Measurements from ENCODE around the gene NYAP1. TPM values are rescaled to one million over a fixed set of nuclear protein-coding genes. Genes with fewer than 3 reads are reported as not detected.
A peak's percentile ranks its signal among the peaks of the same experiment; 100 is the strongest.

NYAP1 gene
- total RNA-seq, 1 donor from 2014 or later: 3.1 TPM

GRCh38 chr7:100464210-100464660, 19.5 kb upstream of the NYAP1 start, which contains the start of gene SPACDR:
Gene SPACDR, minus strand, starts transcription at chr7:100464260. Its CDS starts 235 bp downstream, at chr7:100464025.
- peaks cover 0 to 3% (median 2%) of the 10 kb centered on the region in 3 donors for H3K36me3 ChIP-seq (ENCODE audit: control insufficient read depth in 3 of 3, insufficient read depth in 3 of 3, low read length in 3 of 3)
- no peak within 1 kb of the TSS for H3K27ac ChIP-seq (ENCODE audit: low read depth, low read length)
- H3K9me3 ChIP-seq (ENCODE audit: control insufficient read depth in 3 of 3, low read length in 3 of 3): no peaks in the 10 kb centered on the region
- no peaks in the 10 kb centered on the region for H3K27me3 ChIP-seq (ENCODE audit: control insufficient read depth in 3 of 3, insufficient read depth in 3 of 3, low read length in 3 of 3)
- H3K4me3 ChIP-seq (ENCODE audit: low read length in 3 of 3): no peak within 1 kb of the TSS
- peaks cover 6 to 7% (median 6%) of the 10 kb centered on the region in 3 donors for H3K4me1 ChIP-seq (ENCODE audit: control insufficient read depth in 3 of 3, insufficient read depth in 3 of 3, low read length in 3 of 3)
- no peak within 1 kb of the TSS for H3K9ac ChIP-seq (ENCODE audit: low read depth in 1 of 3, low read length in 3 of 3)

GRCh38 chr7:100464791-100465190, 18.9 kb upstream of the NYAP1 start:
- H3K27ac ChIP-seq (ENCODE audit: low read depth, low read length): no peak overlapping the region
- H3K36me3 ChIP-seq (ENCODE audit: control insufficient read depth in 3 of 3, insufficient read depth in 3 of 3, low read length in 3 of 3): peaks cover 0 to 3% (median 2%) of the 10 kb centered on the region in 3 donors
- H3K9ac ChIP-seq (ENCODE audit: low read depth in 1 of 3, low read length in 3 of 3): no peak overlapping the region
- no peak overlapping the region for H3K4me3 ChIP-seq (ENCODE audit: low read length in 3 of 3)
- H3K9me3 ChIP-seq (ENCODE audit: control insufficient read depth in 3 of 3, low read length in 3 of 3): no peaks in the 10 kb centered on the region
- H3K27me3 ChIP-seq (ENCODE audit: control insufficient read depth in 3 of 3, insufficient read depth in 3 of 3, low read length in 3 of 3): no peaks in the 10 kb centered on the region
- peaks cover 7 to 12% (median 11%) of the 10 kb centered on the region in 3 donors for H3K4me1 ChIP-seq (ENCODE audit: control insufficient read depth in 3 of 3, insufficient read depth in 3 of 3, low read length in 3 of 3)

GRCh38 chr7:100465299-100465698, 18.4 kb upstream of the NYAP1 start:
- Histone ChIP-seq H3K27me3 (ENCODE audit: control insufficient read depth in 3 of 3, insufficient read depth in 3 of 3, low read length in 3 of 3) (no peaks in the 10 kb centered on the region), H3K4me3 (ENCODE audit: low read length in 3 of 3) (no peak overlapping the region), H3K9me3 (ENCODE audit: control insufficient read depth in 3 of 3, low read length in 3 of 3) (no peaks in the 10 kb centered on the region), H3K36me3 (ENCODE audit: control insufficient read depth in 3 of 3, insufficient read depth in 3 of 3, low read length in 3 of 3) (peaks cover 0 to 3% (median 2%) of the 10 kb centered on the region in 3 donors), H3K4me1 (ENCODE audit: control insufficient read depth in 3 of 3, insufficient read depth in 3 of 3, low read length in 3 of 3) (peaks cover 7 to 12% (median 12%) of the 10 kb centered on the region in 3 donors), H3K27ac (ENCODE audit: low read depth, low read length) (no peak overlapping the region), H3K9ac (ENCODE audit: low read depth in 1 of 3, low read length in 3 of 3) (peak overlapping the region in 1 of 3 donors; percentile 40)

- Histone ChIP-seq H3K36me3 (ENCODE audit: control insufficient read depth in 3 of 3, insufficient read depth in 3 of 3, low read length in 3 of 3) (peaks cover 0 to 4% (median 3%) of the 10 kb centered on the region in 3 donors), H3K27ac (ENCODE audit: low read depth, low read length) (no peak overlapping the region), H3K9me3 (ENCODE audit: control insufficient read depth in 3 of 3, low read length in 3 of 3) (no peaks in the 10 kb centered on the region), H3K27me3 (ENCODE audit: control insufficient read depth in 3 of 3, insufficient read depth in 3 of 3, low read length in 3 of 3) (no peaks in the 10 kb centered on the region), H3K4me3 (ENCODE audit: low read length in 3 of 3) (no peak overlapping the region), H3K9ac (ENCODE audit: low read depth in 1 of 3, low read length in 3 of 3) (peak overlapping the region in 1 of 3 donors; percentile 16), H3K4me1 (ENCODE audit: control insufficient read depth in 3 of 3, insufficient read depth in 3 of 3, low read length in 3 of 3) (peaks cover 7 to 12% (median 12%) of the 10 kb centered on the region in 3 donors)
Measured at GRCh38 chr7:100465702-100466311, 17.9 kb upstream of the NYAP1 start.

GRCh38 chr7:100466653-100467605, 16.8 kb upstream of the NYAP1 start:
- Histone ChIP-seq H3K9me3 (ENCODE audit: control insufficient read depth in 3 of 3, low read length in 3 of 3) (no peaks in the 10 kb centered on the region), H3K4me3 (ENCODE audit: low read length in 3 of 3) (no peak overlapping the region), H3K27me3 (ENCODE audit: control insufficient read depth in 3 of 3, insufficient read depth in 3 of 3, low read length in 3 of 3) (no peaks in the 10 kb centered on the region), H3K4me1 (ENCODE audit: control insufficient read depth in 3 of 3, insufficient read depth in 3 of 3, low read length in 3 of 3) (peaks cover 7 to 12% (median 12%) of the 10 kb centered on the region in 3 donors), H3K36me3 (ENCODE audit: control insufficient read depth in 3 of 3, insufficient read depth in 3 of 3, low read length in 3 of 3) (peaks cover 0 to 5% (median 5%) of the 10 kb centered on the region in 3 donors), H3K27ac (ENCODE audit: low read depth, low read length) (no peak overlapping the region), H3K9ac (ENCODE audit: low read depth in 1 of 3, low read length in 3 of 3) (no peak overlapping the region)

GRCh38 chr7:100467638-100468373, 15.9 kb upstream of the NYAP1 start:
- H3K9me3 ChIP-seq (ENCODE audit: control insufficient read depth in 3 of 3, low read length in 3 of 3): no peaks in the 10 kb centered on the region
- H3K36me3 ChIP-seq (ENCODE audit: control insufficient read depth in 3 of 3, insufficient read depth in 3 of 3, low read length in 3 of 3): peaks cover 0 to 7% (median 5%) of the 10 kb centered on the region in 3 donors
- H3K4me3 ChIP-seq (ENCODE audit: low read length in 3 of 3): no peak overlapping the region
- no peaks in the 10 kb centered on the region for H3K27me3 ChIP-seq (ENCODE audit: control insufficient read depth in 3 of 3, insufficient read depth in 3 of 3, low read length in 3 of 3)
- H3K9ac ChIP-seq (ENCODE audit: low read depth in 1 of 3, low read length in 3 of 3): no peak overlapping the region
- H3K4me1 ChIP-seq (ENCODE audit: control insufficient read depth in 3 of 3, insufficient read depth in 3 of 3, low read length in 3 of 3): peaks cover 7 to 12% (median 12%) of the 10 kb centered on the region in 3 donors
- H3K27ac ChIP-seq (ENCODE audit: low read depth, low read length): no peak overlapping the region

- Histone ChIP-seq H3K9me3 (ENCODE audit: control insufficient read depth in 3 of 3, low read length in 3 of 3) (no peaks in the 10 kb centered on the region), H3K27me3 (ENCODE audit: control insufficient read depth in 3 of 3, insufficient read depth in 3 of 3, low read length in 3 of 3) (no peaks in the 10 kb centered on the region), H3K9ac (ENCODE audit: low read depth in 1 of 3, low read length in 3 of 3) (peak overlapping the region in 1 of 3 donors; percentile 60), H3K36me3 (ENCODE audit: control insufficient read depth in 3 of 3, insufficient read depth in 3 of 3, low read length in 3 of 3) (peaks cover 7 to 14% (median 9%) of the 10 kb centered on the region in 3 donors), H3K4me1 (ENCODE audit: control insufficient read depth in 3 of 3, insufficient read depth in 3 of 3, low read length in 3 of 3) (peaks cover 7 to 16% (median 15%) of the 10 kb centered on the region in 3 donors), H3K27ac (ENCODE audit: low read depth, low read length) (no peak overlapping the region), H3K4me3 (ENCODE audit: low read length in 3 of 3) (no peak overlapping the region)
Measured at GRCh38 chr7:100469227-100470044, 14.3 kb upstream of the NYAP1 start.

- Histone ChIP-seq H3K36me3 (ENCODE audit: control insufficient read depth in 3 of 3, insufficient read depth in 3 of 3, low read length in 3 of 3) (peaks cover 7 to 11% (median 10%) of the 10 kb centered on the region in 3 donors), H3K27ac (ENCODE audit: low read depth, low read length) (no peak overlapping the region), H3K9me3 (ENCODE audit: control insufficient read depth in 3 of 3, low read length in 3 of 3) (no peaks in the 10 kb centered on the region), H3K9ac (ENCODE audit: low read depth in 1 of 3, low read length in 3 of 3) (no peak overlapping the region), H3K4me1 (ENCODE audit: control insufficient read depth in 3 of 3, insufficient read depth in 3 of 3, low read length in 3 of 3) (peaks cover 6 to 14% (median 13%) of the 10 kb centered on the region in 3 donors), H3K27me3 (ENCODE audit: control insufficient read depth in 3 of 3, insufficient read depth in 3 of 3, low read length in 3 of 3) (no peaks in the 10 kb centered on the region), H3K4me3 (ENCODE audit: low read length in 3 of 3) (no peak overlapping the region)
Measured at GRCh38 chr7:100471021-100471420, 12.7 kb upstream of the NYAP1 start.

Measured in skeletal muscle tissue (tissue), 4 donors.